HepG2 (cell line): Measurements from ENCODE around the gene AGTRAP. TPM values are rescaled to one million over a fixed set of nuclear protein-coding genes. Genes with fewer than 3 reads are reported as not detected.

ENCODE experiments used
- ATAC-seq: fragments of 200-7000 bp; cut with Tn5 transposase; 3 replicates; pipeline ENCODE4 v1.9.1; 2020; ENCODE audit warnings: mild to moderate bottlenecking, moderate library complexity
- BruUV-seq: library from RNA; stranded (reverse); fragments of 400-500 nt; replicated peaks from 2 replicates; lab custom pipeline; 2021; lab: Mats Ljungman, UMichigan
- CTCF ChIA-PET: fragments of 300-600 bp; formaldehyde crosslinking; extraction: SDS; loops from one replicate; lab custom pipeline; 2021; ENCODE audit warnings: low total read pairs, inconsistent platforms, low intra/inter-chr PET ratio; lab: Yijun Ruan, JAX
- POLR2A ChIA-PET: fragments of 350-600 bp; sonication (Branson Sonifier 250); formaldehyde crosslinking; loops from one replicate; lab custom pipeline; 2020; ENCODE audit warnings: antibody characterized with exemption, inconsistent platforms; lab: Yijun Ruan, JAX
- DNase-seq: peaks from one replicate; pipeline ENCODE4 v3.0.0-alpha.2; 2015; ENCODE audit warnings: low spot score
- FAIRE-seq: peaks from 3 replicates; lab custom pipeline; 2011; peaks lifted over from hg19 to GRCh38; lab: Jason Lieb, UNC
- H2AFZ ChIP-seq: one replicate; pipeline ENCODE4 v1.6.1; 2011; ENCODE audit warnings: low read length, inconsistent platforms
- H3K27ac ChIP-seq: fragments of 300-600 bp; 3 replicates; pipeline ENCODE4 v1.8.0; 2011; ENCODE audit warnings: mixed run types, mild to moderate bottlenecking, mixed read lengths, low read length, inconsistent platforms; ENCODE audit not compliant: insufficient read depth; ENCODE audit errors: extremely low read length
- H3K27me3 ChIP-seq, 2 experiments: fragments of 200-600 bp in 1 of 2; 2 replicates in 1 of 2; 3 replicates in 1 of 2; pipeline versions ENCODE4 v1.6.0 to v1.8.0; 2011; ENCODE audit warnings: low read length in 2 of 2, mild to moderate bottlenecking in 2 of 2, moderate library complexity in 2 of 2, inconsistent platforms in 1 of 2; ENCODE audit not compliant: insufficient read depth in 2 of 2, control insufficient read depth in 1 of 2
- H3K36me3 ChIP-seq, 2 experiments: fragments of 200-600 bp in 1 of 2; replicated peaks in 1 of 2; 2 replicates in 1 of 2; 3 replicates in 1 of 2; pipeline versions ENCODE4 v1.5.1 to v1.8.0; 2011; ENCODE audit warnings: low read length in 2 of 2, inconsistent platforms in 1 of 2; ENCODE audit not compliant: insufficient read depth in 2 of 2, control insufficient read depth in 1 of 2
- H3K4me1 ChIP-seq: 2 replicates; pipeline ENCODE4 v1.5.1; 2012; ENCODE audit warnings: low read length, inconsistent platforms; ENCODE audit not compliant: insufficient read depth
- H3K4me2 ChIP-seq: 2 replicates; pipeline ENCODE4 v1.6.0; 2011; ENCODE audit warnings: low read depth, low read length, inconsistent platforms
- H3K4me3 ChIP-seq, 3 experiments: fragments of 200-600 bp in 1 of 3; sonication (generic), shearing (Covaris generic) in 1 of 3; replicated peaks in 1 of 3; 2 replicates each; pipeline ENCODE4 v1.5.1; 2011 to 2016; ENCODE audit warnings: low read length in 3 of 3, inconsistent platforms in 2 of 3, low read depth in 2 of 3, mild to moderate bottlenecking in 2 of 3, control low read depth in 1 of 3, mixed read lengths in 1 of 3; ENCODE audit not compliant: insufficient read depth in 1 of 3
- H3K79me2 ChIP-seq: one replicate; pipeline ENCODE4 v1.6.1; 2011; ENCODE audit warnings: low read length, inconsistent platforms; ENCODE audit not compliant: insufficient read depth
- H3K9ac ChIP-seq: 2 replicates; pipeline ENCODE4 v1.6.0; 2011; ENCODE audit warnings: mild to moderate bottlenecking, low read depth, low read length, inconsistent platforms; ENCODE audit not compliant: insufficient read depth
- H3K9me3 ChIP-seq: 2 replicates; pipeline ENCODE4 v1.5.1; 2012; ENCODE audit warnings: mild to moderate bottlenecking, low read length
- H4K20me1 ChIP-seq: 2 replicates; pipeline ENCODE4 v1.6.0; 2011; ENCODE audit warnings: inconsistent platforms, mild to moderate bottlenecking, low read length, moderate library complexity; ENCODE audit not compliant: insufficient read depth
- CTCF ChIP-seq: sonication (generic); formaldehyde crosslinking; IDR thresholded peaks from 2 replicates; pipeline ENCODE4 v1.5.0; 2020; ENCODE audit warnings: mild to moderate bottlenecking, missing genetic modification reagents, moderate library complexity
- RAD21 ChIP-seq: fragments of 450-650 bp; formaldehyde crosslinking; IDR thresholded peaks from 2 replicates; pipeline ENCODE4 v1.5.0; 2020; ENCODE audit warnings: mild to moderate bottlenecking
- REST ChIP-seq, 2 experiments: IDR thresholded peaks; 2 replicates each; pipeline ENCODE4 v1.6.1; 2011 to 2012; ENCODE audit warnings: low read length in 2 of 2, borderline replicate concordance in 1 of 2, low read depth in 1 of 2, mild to moderate bottlenecking in 1 of 2, moderate library complexity in 1 of 2
- SALL1 ChIP-seq: sonication (generic); formaldehyde crosslinking; IDR thresholded peaks from 2 replicates; pipeline ENCODE4 v1.8.0; 2022; ENCODE audit warnings: mild to moderate bottlenecking, missing genetic modification reagents
- SMC3 ChIP-seq: IDR thresholded peaks from 2 replicates; pipeline ENCODE4 v1.6.1; 2011; ENCODE audit warnings: low read length, improper control_type of control experiment
- STAG1 ChIP-seq: sonication (generic); formaldehyde crosslinking; IDR thresholded peaks from 2 replicates; pipeline ENCODE4 v1.4.0; 2020; ENCODE audit warnings: missing genetic modification reagents
- USF2 ChIP-seq, 2 experiments: sonication (generic) in 1 of 2; formaldehyde crosslinking in 1 of 2; IDR thresholded peaks; 2 replicates each; pipeline versions ENCODE4 v1.5.1 to v1.6.1; 2011 to 2020; ENCODE audit warnings: borderline replicate concordance in 1 of 2, low read depth in 1 of 2, low read length in 1 of 2, mild to moderate bottlenecking in 1 of 2, missing genetic modification reagents in 1 of 2, moderate library complexity in 1 of 2
- ZNF629 ChIP-seq: sonication (generic); formaldehyde crosslinking; conservative IDR thresholded peaks from 2 replicates; pipeline ENCODE4 v1.5.0; 2020; ENCODE audit warnings: missing genetic modification reagents
- ZNF687 ChIP-seq: sonication (generic); formaldehyde crosslinking; IDR thresholded peaks from 2 replicates; pipeline ENCODE4 v1.5.1; 2020; ENCODE audit warnings: mild to moderate bottlenecking, missing genetic modification reagents, moderate library complexity
- ZNF7 ChIP-seq: IDR thresholded peaks from 2 replicates; pipeline ENCODE4 v1.6.1; 2016; ENCODE audit warnings: missing biosample characterization, missing genetic modification reagents
- WGBS: methylation state at CpG from one replicate; pipeline ENCODE4 v1.1.6; 2017; ENCODE audit warnings: low lambda C conversion rate; 5-methylcytosine and 5-hydroxymethylcytosine counted together
- in situ Hi-C: cut with HindIII; loops from 2 replicates; pipeline ENCODE4 v1.10.0; 2017; ENCODE audit warnings: low pct_unique_long_range_greater_than_20kb; ENCODE audit not compliant: extremely low pct_ligation_motif_present
- intact Hi-C: fragments of 100-400 bp; cut with micrococcal nuclease; formaldehyde crosslinking; loops from one replicate; pipeline ENCODE4 v1.10.0; 2022; ENCODE audit not compliant: unreplicated experiment
- polyA plus RNA-seq, 8 experiments: library from polyadenylated mRNA; depleted of rRNA in 3 of 8; stranded (reverse) in 7 of 8; unstranded in 1 of 8; fragments of >200 nt; fragmentation: Illumina TruSeq in 4 of 8; extraction: Trizol in 4 of 8; gene quantifications; 2 replicates each; pipeline versions ENCODE4 v1.2.1 to v1.2.3, GENCODE V29; 2011 to 2016; ENCODE audit warnings: low read depth in 4 of 8, missing spikeins in 1 of 8, mixed read lengths in 1 of 8; ENCODE audit not compliant: insufficient read depth in 1 of 8
- total RNA-seq, 5 experiments: library from RNA; depleted of rRNA; stranded (reverse); fragments of >200 nt; fragmentation: Illumina TruSeq; extraction: Trizol; gene quantifications; 2 replicates each; pipeline ENCODE4 v1.2.3, GENCODE V29; 2016; ENCODE audit warnings: low read depth in 1 of 5

Gene AGTRAP
- total and polyA plus RNA-seq, 2 of the 13 experiments (the other 11 are each of a cell fraction or from before 2014, with no cell fraction given) = 28.3 to 32.0 TPM

GRCh38 chr1:11749203-11749689, 13.3 kb downstream of the AGTRAP start:
- Histone ChIP-seq H3K27ac (no peak overlapping the region), H3K4me1 (peaks cover 10% of the 10 kb centered on the region; the same call in 1 of the 2 replicates), H3K36me3 (peaks cover 1 to 4% of the 10 kb centered on the region in 2 experiments; a peak in 2 of 5 replicates), H3K4me2 (no peak overlapping the region), H3K79me2 (no peaks in the 10 kb centered on the region), H3K9me3 (no peaks in the 10 kb centered on the region), H3K27me3 (no peaks in the 10 kb centered on the region), H2AFZ (no peak overlapping the region), H4K20me1 (no peaks in the 10 kb centered on the region), H3K4me3 (no peak overlapping the region), H3K9ac (no peak overlapping the region)
- WGBS = 42% methylated on average over 2 of the region's 9 CpGs
- TF ChIP-seq USF2 (IDR thresholded peaks at IDR 0.05; ENCODE audit: low read depth, low read length) = 0 out of 2 replicates have a peak, but pooled peaks have one; percentile 6
- no peak for TF ChIP-seq USF2 (CRISPR knock-in tag; IDR thresholded peaks at IDR 0.05; ENCODE audit: borderline replicate concordance)
- TF ChIP-seq STAG1 (CRISPR knock-in tag) = peak; percentile 77
- peak; percentile 68 for TF ChIP-seq RAD21
- no peak for TF ChIP-seq ZNF7 (CRISPR knock-in tag)
- TF ChIP-seq ZNF687 (CRISPR knock-in tag) = peak; percentile 34; the same call in 1 of the 2 replicates
- TF ChIP-seq REST (IDR thresholded peaks at IDR 0.05; ENCODE audit: borderline replicate concordance in 1 of 2, low read depth in 1 of 2, low read length in 2 of 2) = no peak
- TF ChIP-seq ZNF629 (CRISPR knock-in tag) = peak; percentile 68
- peak; percentile 73 for TF ChIP-seq CTCF
- TF ChIP-seq SMC3 = peak; percentile 23; the same call in 1 of the 2 replicates
- TF ChIP-seq SALL1 = no peak
- peak; percentile 44 for DNase-seq
- ATAC-seq = peak; percentile 84
- BruUV-seq = no TSS peak
- intact Hi-C loops (no loop called here), in situ Hi-C loops (no loop called here)
- POLR2A ChIA-PET = interaction anchor here (1.2 kb wide), 1 partner anchor 104 kb away, joined by 3 read pairs; no protein-coding TSS in a partner anchor
- CTCF ChIA-PET = no interaction called here
- peak; percentile 49 for FAIRE-seq
